ENCODE results near the gene CAGE1.
"Not testable (repeated sequence)": the region's sequence is repeated elsewhere in the genome, so short reads cannot be mapped to it uniquely, and the experiment has no call there.

CAGE1 gene

DNA sequence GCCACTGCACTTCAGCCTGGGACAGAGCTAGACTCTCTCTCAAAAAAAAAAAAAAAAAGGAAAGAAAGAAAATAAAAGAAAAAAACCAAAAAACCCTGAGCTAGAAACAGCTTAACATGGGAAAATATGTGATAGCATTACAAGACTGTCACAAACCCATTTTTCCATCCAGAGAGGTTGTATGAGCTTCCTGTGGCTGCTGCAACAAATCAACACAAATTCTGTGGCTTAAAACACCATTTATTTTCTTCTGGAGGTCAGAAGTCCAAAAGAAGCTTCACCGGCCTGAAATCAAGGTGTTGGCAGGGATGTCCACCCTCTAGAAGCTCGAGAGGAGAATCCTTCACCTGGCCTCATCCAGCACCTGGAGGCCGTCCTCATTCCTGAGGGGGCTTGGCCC lies 54.9 kb downstream of the CAGE1 start:
- no peak for DNase-seq

DNA sequence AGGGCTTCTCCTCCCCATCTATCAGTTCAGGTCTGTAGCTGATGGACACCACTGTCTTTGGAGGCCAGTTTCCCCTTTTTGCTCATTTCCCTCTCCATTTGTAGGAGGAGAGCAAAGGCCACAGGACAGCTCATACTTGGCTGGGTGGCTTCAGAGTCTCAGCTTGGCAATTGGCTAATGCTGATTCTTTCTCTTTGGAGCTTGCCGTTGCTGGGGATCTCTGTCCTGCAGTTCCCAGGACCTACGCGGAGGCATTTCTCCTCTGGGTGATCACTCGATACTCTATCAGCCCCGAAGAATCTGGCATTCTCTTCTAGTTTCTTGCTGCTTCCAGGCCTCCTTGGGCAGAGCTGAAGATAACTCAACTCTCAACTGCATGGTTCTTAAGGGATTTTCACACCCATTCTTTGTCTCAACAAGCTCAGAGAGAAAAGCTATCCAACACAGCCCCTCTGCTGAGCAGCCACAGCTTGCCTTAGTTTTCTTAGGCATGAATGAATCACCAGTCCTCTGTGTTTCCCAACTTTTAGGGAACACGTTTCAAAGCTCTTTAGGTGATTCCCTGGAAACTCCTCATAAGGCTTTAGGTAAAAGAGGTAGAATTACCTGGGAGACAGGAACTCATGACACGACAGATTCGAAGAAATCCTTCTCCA lies 57.3 kb downstream of the CAGE1 start:
- DNase-seq: no peak

DNA sequence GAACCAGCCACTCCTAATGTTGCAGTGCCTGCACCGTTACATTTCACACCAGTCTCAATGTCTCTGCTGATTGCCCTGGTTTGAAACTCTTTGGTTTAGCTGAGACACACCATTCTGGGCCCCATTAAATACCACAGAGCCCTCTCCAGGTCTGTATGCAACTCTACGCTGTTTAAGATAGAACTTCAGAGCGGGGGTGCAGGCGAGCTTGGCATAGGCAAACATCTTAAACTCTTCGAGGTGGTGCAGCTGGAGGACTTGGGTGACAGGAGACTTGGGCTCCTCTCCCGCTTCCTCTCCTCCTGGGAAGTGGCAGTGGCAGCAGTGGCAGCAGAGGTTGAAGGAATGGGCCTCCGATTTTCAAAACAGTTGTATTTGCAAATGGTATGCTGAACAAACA lies 58.1 kb downstream of the CAGE1 start:
- DNase-seq: no peak

- no peak for DNase-seq
These were observed 61.3 kb downstream of the CAGE1 start for GRCh38 chr6:7328243-7328642.

DNA sequence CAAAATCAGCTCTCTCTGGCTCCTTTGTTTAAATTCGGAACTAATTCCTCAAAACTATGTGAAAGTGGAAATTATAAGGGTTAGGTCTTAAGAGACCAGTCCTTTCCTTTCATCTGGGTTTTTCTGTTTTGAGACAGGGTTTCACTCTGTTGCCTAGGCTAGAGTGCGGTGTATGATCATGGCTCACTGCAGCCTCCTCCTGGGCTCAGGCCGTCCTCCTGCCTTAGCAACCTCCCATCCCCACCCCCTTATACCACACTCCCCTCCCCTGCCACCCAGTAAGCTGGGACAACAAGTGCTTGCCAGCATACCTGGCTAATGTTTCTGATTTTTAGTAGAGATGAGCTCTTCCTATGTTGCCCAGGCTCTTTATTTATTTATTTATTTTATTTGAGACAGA lies 63.8 kb downstream of the CAGE1 start:
- DNase-seq: no peak

- no peak for DNase-seq
These were observed 65.0 kb downstream of the CAGE1 start for GRCh38 chr6:7324520-7324919.

DNA sequence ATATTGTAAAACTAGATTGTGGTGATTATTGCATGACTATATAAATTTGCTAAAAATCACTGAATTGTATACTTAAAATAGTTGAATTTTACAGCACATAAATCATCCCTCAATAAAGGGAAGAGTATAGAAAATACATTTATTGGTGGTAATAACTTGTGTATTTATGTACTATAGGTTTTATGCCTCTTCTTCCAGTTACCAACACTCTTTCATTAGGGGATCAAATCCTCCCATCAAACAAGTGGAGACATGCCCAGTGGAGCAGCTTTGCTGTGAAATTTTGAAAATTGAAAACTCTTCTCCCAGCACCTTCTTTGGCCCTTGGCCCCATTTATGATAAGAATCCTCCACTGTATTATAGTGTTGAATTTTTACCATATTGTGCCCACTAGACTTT lies 66.5 kb downstream of the CAGE1 start:
- DNase-seq: no peak

DNA sequence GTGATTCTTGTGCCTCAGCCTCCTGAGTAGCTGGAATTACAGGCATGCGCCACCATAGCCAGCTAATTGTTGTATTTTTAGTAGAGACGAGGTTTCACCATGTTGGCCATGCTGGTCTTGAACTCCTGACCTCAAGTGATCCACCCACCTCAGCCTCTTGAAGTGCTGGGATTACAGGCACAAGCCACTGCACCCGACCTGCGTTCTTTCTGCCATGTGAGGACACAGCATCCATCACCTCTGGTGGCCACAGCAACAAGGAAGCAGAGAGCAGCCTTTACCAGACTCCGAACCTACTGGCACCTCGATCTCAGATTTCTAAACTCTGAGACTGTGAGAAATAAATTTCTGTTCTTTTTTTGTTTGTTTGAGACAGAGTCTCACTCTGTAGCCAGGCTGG lies 67.7 kb downstream of the CAGE1 start:
- not testable (repeated sequence) for DNase-seq

DNA sequence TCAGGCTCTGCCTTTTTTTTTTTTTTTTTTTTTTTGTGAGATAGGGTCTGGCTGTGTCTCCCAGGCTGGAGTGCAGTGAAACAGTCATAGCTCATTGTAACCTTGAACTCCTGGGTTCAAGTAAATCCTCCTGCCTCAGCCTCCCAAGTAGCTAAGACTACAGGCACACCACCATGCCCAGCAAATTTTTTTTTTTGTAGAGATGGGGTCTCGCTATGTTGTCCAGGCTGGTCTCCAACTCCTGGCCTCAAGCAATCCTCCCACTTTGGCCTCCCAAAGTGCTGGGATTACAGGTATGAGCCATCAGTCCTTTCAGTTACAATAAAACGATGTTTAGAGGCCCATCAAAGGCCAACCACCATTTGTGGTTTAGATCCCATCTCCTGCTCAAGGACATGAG lies 70.1 kb downstream of the CAGE1 start:
- not testable (repeated sequence) for DNase-seq

- no peak for DNase-seq
These were observed 72.0 kb downstream of the CAGE1 start for GRCh38 chr6:7317538-7317937.

DNA sequence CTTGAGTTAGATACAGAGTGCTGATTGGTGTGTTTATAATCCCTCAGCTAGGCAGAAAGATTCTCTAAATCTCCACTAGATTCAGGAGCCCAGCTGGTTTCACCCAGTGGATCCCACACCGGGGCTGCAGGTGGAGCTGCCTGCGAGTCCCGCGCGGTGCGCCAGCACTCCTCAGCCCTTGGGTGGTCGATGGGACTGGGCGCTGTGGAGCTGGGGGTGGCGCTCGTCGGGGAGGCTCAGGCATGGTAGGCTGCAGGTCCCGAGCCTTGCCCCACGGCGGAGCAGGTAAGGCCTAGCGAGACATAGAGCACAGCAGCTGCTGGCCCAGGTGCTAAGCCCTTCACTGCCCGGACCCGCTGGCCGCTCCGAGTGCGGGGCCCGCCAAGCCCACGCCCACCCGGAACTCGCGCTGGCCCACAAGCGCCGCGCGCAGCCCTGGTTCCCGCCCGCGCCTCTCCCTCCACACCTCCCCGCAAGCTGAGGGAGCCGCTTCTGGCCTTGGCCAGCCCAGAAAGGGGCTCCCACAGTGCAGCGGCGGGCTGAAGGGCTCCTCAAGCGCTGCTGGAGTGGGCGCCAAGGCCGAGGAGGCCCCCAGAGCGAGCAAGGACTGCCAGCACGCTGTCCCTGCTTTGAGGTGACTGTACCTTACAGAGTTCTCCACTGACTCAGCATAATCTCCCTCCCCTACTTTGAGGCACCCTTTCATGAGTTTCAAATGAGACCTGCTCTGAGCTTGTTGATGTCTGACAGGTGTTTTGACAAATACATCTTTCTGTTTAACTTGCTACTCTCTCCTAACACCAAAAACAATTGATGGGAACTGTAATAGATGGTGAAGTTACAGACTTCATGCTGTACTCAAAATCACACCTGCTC lies 72.6 kb downstream of the CAGE1 start:
- DNase-seq: no peak

GRCh38 chr6:7315948-7316365 lies 73.6 kb downstream of the CAGE1 start:
- DNase-seq: no peak

DNA sequence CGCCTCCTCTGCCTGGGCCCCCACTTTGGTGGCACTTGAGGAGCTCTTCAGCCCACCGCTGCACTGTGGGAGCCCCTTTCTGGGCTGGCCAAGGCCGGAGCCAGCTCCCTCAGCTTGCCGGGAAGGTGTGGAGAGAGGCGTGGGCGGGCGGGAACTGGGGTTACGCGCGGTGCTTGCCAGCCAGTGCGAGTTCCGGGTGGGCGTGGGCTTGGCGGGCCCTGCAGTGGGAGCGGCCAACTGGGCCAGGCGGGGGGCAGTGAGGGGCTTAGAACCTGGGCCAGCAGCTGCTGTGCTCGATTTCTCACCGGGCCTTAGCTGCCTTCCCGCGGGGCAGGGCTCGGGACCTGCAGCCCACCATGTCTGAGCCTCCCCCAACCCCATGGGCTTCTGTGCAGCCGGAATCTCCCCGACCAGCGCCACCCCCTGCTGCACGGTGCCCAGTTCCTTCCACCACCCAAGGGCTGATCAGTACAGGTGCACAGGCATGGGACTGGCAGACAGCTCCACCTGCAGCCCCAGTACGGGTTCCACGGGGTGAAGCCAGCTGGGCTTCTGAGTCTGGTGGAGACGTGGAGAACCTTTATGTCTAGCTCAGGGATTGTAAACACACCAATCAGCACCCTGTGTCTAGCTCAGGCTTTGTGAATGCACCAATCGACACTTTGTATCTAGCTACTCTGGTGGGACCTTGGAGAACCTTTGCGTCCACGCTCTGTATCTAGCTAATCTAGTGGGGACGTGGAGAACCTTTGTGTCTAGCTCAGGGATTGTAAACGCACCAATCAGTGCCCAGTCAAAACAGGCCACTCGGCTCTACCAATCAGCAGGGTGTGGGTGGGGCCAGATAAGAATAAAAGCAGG lies 74.2 kb downstream of the CAGE1 start:
- DNase-seq: not testable (repeated sequence)

DNA sequence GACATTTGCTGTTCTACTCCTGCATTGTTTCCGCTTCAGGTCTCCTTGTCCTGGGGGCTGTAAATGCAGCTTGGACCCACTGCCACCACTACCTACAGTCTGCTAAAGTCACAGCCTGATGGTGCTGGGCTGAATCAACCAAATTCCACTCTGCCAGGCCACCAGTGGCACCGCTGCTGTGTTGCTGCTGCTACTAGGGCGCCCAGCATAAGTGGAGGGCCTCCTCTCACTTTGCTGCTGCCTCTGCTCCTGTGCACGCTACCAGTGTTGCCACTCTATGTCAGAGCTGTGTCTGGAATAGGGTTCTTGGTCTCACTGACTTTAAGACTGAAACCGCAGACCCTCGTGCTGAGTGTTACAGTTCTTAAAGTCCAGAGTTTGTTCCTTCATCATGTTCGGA lies 75.1 kb downstream of the CAGE1 start:
- no peak for DNase-seq

- DNase-seq: no peak
These were observed 75.9 kb downstream of the CAGE1 start for GRCh38 chr6:7313505-7314165.

GRCh38 chr6:7312616-7313504 lies 76.7 kb downstream of the CAGE1 start, which contains the start of gene SSR1:
SSR1 (minus strand) TSS chr6:7313199; CDS start chr6:7313120, 79 bp downstream.
- DNase-seq: peak; percentile 90

GRCh38 chr6:7311917-7312615 lies 77.5 kb downstream of the CAGE1 start:
- no peak for DNase-seq

- no peak for DNase-seq
These were observed 78.4 kb downstream of the CAGE1 start for GRCh38 chr6:7311176-7311575.

DNA sequence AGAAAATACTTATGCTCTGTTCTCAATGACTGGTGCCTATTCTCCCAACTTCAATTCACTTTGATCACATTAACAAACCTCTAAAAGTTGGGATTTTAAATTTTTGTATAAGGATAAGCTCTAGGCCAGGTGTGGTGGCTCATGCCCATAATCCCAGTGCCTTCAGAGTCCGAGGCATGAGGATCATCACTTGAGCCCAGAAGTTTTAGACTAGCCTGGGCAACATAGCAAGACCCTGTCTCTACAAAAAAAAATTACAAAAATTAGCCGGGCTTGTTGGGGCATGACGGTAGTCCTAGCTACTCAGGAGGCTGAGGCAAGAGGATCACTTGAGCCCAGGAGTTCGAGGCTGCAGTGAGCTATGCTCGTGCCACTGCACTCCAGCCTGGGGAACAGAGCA lies 80.5 kb downstream of the CAGE1 start:
- no peak for DNase-seq

DNA sequence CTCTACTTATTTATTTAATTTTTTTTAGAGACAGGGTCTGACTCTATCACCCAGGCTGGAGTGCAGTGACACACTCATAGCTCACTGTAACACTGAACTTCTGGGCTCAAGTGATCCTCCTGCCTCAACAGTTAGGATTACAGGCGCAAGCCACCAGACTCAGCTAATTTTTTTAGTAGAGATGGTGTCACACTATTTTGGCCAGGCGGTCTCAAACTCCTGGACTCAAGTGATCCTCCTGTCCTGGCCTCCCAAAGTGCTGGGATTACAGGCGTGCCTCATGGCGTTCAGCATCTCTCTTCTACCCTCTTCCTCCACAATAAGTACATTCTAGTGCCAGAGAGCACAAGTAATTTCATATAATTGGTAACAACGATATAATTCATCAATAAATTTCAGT lies 82.0 kb downstream of the CAGE1 start:
- no peak for DNase-seq

DNA sequence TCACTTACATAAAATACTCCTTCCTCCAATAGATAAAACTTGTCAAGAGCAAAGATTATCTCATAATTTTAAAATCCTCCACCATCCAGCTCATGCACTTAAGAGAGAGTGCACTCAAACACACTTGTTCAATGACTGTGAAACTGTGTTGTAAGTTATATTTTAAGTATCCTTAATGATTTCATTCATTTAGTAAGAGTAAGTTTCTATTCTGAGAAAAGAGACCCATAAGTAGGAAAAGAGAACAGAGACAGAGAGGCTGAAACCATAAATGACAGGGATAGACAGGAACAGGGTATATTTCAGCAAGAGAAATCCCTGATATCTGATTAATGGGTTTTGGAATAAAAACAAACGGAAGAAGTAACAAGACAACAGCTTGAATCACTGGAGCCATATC lies 84.7 kb downstream of the CAGE1 start:
- DNase-seq: no peak
